ENCODE measurements around the gene XCR1.
"Not testable (repeated sequence)": the region's sequence is repeated elsewhere in the genome, so short reads cannot be mapped to it uniquely, and the experiment has no call there.

Gene XCR1, protein sequence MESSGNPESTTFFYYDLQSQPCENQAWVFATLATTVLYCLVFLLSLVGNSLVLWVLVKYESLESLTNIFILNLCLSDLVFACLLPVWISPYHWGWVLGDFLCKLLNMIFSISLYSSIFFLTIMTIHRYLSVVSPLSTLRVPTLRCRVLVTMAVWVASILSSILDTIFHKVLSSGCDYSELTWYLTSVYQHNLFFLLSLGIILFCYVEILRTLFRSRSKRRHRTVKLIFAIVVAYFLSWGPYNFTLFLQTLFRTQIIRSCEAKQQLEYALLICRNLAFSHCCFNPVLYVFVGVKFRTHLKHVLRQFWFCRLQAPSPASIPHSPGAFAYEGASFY

DNA sequence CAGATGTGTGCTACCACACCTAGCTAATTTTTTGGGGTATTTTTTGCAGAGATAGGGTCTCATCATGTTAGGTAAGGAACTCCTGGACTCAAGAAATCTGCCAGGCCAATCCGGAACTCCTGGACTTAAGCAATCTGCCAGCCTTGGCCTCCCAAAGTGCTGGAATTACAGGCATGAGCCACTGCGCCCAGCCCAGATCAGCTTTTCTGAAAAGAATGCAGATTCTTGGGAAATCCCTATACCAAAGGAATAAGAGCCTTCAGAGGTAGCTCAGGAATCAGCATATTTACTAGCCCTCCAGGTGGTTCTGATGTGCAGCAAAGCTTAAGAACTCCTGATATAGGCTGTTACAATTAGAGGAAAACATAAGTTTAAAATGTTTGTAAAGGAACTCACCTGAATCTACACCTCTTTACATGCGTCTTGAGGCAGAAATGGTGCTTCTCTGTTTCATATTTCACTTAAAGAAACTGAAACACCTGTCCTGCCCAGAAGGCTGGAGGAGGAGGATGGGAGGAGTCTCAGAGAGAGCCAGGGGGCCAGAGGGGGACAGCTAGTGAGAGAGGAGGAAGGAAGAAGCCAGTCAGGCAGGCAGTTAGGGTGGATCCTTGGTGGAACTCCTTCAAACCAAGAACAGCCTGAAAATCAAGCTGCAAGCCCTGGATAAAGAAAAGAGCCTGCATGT lies at the start of gene XCR1:
Gene XCR1 (minus strand): TSS at position 463 of the 685 bp plus-strand sequence. CDS start 5,536 bp downstream, outside the sequence.
- DNase-seq (ENCODE audit: low spot score): no peak

DNA sequence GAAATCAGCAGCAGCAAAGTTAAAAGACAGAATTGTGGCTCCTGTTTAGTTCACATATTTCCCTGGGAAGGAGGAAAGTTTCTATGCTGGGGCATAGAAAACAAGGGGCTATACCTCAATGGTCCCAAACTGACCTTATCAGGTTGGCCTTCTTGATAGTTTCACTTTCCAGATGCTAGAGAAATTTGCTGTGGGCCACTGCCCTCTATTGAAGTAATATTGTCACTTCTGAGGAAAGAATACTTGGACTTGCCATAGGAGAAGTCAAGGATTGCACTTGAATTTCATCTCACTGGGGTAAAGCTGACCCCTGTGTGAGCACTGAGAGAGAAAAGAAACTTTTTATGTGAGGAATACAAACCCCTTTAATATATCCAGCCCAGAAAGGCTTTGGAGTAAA lies 49.3 kb upstream of the XCR1 start:
- no peak for DNase-seq (ENCODE audit: low spot score)

DNA sequence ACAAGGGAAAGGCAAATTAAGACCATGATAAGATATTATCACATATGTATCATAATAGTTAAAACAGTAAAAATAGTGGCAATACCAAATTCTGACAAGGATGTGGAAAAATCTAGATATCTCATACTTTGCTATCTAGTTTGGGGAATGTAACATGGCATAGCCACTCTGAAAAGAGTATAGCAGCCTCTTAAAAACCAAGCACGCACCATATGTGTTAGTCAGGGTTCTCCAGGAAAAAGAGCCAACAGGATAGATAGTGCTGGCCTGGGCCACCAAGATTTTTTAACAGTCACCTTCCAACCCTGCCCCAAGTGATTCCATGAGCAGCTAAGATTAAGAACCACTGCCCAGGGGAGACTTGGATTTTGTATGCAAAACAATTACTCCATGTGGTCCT lies 48.5 kb upstream of the XCR1 start:
- no peak for DNase-seq (ENCODE audit: low spot score)

DNA sequence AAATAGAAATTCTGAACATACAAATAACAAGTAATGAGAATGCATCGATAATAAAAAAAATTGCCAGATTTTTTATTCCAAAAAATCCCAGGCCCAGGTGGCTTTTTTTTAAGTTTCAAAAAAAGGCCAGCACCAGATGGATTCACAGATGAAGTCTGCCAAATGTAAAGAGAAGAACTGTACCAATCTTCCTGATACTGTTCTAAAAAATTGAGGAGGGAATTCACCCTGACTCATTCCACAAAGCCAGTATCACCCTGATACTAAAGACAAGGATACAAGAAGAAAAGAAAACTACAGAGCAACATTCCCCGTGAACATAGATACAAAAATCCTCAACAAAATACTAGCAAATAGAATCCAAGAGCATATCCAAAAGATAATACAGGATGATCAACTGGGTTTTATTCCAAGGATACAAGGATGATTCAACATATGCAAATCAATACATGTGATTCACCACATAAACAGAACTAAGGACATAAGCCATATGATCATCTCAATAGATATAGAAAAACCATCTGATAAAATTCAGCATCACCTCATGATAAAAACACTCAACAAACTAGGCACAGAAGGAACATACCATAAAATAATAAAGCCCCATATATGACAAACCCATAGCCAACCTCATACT lies 44.1 kb upstream of the XCR1 start:
- no peak for DNase-seq (ENCODE audit: low spot score)

DNA sequence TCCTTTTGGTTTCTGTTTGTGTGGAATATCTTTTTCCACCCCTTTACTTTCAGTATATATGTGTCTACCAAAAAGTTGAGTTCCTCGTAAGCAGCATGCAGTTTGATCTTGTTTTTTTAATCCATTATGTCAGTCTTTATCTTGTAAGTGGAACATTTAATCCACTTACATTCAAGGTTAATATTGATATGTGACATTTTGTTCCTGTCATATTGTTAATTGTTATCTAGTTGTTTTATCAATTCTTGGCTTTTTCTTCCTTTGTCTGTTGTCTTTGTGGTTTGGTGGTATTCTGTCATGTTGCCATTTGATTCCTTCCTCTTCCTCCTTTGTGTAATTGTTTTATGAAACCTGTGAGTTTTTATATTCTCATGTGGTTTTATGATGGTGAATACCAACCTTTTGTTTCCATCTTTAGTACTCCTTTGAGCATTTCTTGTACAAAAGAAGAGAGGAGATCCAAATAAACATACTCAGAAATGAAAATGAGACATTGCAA lies 43.4 kb upstream of the XCR1 start:
- DNase-seq (ENCODE audit: low spot score): no peak

DNA sequence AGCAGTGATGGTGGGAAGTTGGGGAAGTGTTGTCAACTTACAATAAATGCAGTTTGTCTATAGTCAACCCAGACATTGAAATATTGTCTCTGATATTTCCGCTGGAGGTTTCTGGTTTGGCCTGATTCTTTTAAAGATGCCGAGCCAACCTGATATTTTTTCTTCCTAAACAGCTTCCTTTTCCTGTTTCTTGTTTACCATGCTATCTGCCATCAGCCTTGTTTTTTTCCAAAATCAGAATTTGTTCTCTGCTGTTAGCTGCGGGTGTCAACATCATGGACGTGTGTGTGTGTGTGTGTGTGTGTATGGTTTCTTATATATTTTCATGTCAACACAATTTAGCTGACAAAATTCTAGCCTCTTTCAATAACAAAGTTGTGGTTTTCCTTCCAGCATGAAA lies 41.2 kb upstream of the XCR1 start:
- no peak for DNase-seq (ENCODE audit: low spot score)

DNA sequence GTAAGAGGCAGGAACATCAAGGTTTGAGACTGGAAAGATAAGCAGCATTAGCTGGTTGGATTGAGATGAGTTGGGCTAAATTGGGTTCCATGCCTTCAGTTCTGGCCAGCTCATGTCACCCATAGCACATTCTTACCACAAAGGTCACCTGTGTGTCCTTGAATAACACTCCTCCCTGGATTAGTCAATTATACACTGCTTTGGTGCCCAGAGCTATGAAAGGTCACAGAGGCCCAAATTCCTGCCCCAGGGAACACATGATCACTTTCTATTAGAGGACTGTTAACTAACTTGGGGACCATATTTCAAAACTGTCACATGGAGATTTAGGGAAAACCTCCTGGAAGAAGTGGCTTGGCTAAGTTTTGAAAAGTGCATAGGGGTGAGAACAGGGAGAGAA lies 40.1 kb upstream of the XCR1 start:
- no peak for DNase-seq (ENCODE audit: low spot score)

DNA sequence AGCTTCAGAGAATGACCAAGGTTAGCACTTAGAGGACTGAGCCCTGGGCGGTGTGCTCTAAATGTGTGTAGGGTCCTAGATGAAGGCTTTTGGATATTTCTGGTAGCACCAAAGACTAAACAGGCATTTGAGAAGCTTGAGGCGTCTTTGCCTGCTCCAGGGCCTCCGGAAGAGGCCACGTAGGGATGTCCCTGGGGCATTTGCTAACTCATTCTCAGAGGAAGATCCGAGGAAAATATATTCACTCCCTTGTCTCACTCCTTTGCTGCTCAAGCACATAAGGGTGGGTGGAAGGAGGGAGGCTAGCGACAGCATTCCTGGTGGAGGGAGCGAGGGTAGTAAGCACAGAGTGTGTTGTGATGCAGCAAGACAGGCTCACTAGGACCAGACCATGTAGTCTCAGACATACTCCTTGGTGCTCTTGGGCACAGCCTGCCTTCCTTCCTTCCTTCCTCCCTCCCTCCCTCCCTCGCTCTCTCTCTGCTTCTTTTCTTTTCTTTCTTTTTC lies 38.5 kb upstream of the XCR1 start:
- DNase-seq (ENCODE audit: low spot score): no peak

DNA sequence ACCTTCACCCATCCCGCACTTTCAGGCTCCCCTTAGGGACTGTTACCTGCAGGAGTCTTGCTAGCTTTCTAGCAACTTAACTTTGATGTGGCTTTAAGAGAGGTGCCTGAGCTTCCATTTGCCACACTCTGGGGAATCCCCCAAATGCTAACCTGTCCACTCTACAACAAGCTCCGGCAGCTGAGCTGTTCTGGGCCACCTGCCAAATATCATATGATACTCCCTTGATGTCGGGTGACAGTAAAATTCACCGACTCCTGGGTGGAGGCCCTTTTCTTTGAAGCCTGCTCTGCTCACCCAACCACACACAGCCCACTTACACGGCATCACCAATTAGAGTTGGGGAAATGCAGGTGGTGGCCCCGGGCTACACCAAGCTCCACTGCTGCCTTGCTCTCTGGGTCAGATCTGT lies 38.0 kb upstream of the XCR1 start:
- no peak for DNase-seq (ENCODE audit: low spot score)

DNA sequence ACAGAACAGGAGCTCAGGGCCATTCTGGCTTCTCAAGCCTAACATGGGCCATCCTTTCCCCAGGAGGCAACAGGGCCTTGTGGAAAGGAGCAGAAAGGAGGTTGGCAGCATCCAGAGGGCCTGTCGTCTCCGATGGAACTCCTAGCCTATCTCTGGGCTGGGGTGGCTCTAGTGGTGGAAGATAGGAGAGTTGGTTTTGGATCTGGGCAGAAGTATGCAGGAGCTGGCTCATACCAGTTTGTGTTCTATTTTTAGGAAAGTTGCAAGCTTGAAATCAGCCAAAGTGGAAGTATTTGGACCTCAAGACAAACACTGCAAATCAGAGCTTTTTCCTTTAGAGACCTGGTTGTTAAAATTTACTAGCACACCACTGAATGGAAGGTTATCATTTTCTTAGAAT lies 35.4 kb upstream of the XCR1 start:
- no peak for DNase-seq (ENCODE audit: low spot score)

DNA sequence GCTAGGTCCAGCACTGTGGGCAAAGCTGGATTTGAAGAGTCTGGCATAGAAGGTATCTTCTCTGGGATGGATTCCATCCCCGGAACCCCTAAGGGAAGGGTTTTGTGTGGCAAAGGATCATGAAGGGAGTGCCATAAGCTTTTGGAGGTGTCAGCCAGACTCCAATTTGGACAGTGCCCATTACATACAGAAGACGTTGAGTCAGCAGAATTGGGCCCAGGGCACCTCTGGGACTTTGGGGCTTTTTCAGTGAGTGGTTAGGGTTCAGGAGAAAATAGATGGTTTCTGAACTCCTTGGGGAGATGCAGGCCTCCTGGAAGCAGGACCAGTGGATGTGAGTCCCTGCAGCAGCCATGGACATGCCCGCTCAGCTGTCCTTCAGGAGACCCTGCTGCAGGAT lies 34.6 kb upstream of the XCR1 start:
- DNase-seq (ENCODE audit: low spot score): no peak

DNA sequence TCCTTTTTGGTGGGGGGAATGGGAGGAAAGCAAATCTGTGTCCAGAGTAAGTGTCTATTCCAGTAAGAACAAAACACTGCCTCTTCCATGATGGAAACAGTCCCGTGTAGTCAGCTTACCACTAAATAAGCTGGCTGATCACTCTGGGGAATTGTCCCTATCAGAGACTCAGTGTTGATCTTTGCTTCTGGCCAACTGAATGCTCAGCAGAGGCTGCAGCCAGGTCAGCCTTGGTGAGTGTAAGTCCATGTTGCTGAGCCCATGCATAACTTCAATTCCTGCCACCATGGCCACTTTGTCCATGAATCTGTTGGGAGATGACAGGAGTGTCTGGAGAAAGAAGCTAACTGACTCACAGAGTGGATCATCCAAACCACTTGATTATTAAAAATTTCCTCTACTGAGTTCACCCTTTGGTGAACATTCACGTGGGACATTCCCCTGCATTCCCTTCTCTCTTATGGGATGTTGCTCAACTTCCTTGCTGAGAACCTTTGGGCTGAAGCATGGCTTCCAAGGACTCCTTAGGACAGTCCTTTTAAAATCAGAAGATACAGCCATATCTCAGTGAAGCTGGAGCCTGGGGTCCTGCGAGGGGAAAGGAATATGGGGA lies 33.9 kb upstream of the XCR1 start:
- no peak for DNase-seq (ENCODE audit: low spot score)

DNA sequence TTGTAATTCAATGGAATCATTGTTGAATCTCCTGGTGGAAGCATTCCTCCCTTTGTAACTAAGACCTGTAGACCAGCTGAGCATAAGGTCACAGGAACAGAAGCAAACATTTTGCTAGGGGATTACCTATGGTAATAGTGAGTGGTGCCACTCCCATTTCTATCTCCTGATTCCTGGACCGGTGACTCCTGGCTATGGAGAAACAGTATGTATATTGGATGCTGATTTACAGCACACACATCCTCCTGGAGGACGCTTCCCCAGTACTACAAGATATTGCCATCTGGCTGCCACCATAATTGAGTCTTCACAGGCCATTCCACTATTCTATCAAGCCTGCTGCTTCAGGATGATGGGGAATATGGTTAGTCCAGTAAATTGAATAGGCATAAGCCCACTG lies 33.3 kb upstream of the XCR1 start:
- DNase-seq (ENCODE audit: low spot score): no peak

DNA sequence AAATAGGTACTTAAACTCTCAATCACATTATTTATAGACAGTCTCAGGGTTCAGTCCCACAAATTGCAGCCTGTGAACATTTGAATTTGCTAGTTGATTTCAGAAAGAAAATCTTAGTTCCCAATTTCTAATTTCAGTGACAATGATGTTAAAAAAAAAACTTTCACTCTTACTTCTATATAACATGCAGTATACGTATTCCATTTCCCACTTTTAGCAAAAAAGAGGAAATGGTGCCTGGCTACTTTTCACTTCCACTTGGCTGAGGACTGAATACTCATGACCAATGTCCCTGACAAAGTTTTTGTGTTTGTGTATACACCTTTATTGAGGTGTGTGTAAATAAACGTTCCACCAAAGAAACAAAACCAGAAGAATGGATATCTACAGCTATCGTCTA lies 32.1 kb upstream of the XCR1 start:
- DNase-seq (ENCODE audit: low spot score): no peak

DNA sequence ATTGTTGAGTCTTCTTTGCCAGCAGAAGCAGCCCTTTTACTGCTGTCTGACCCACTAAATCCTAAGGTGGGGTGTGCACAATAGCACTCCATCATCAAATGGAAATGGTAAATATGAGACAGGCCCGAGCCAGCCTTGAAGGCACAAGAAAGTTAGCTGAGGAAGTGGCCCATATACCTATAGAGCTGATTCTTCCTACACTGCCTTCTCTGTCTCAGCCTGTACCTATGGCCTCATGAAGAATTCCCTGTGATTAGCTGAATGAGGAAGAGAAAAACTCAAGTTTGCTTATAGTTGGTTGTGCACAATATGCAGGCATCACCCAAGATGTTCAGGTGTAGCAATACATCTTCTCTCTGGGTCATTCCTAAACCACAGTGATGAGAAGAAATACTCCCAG lies 31.7 kb upstream of the XCR1 start:
- DNase-seq (ENCODE audit: low spot score): no peak

DNA sequence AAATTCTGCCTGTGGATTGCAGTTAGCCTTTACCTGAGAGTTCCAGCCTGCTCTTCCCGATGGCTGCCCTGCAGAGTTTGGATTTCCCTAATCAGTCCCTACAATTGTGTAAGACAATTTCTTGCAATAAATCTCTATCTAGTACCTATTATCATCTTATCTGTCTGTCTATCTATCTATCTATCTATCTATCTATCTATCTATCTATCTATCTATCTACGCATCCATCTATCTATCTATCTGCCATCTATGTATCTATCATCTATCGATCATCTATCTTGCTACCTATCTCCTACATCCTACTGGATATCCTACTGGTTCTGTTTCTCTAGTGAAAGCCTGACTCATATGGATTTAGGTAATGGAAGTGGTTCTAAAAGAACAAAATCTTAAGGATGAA lies 30.4 kb upstream of the XCR1 start:
- DNase-seq (ENCODE audit: low spot score): no peak

DNA sequence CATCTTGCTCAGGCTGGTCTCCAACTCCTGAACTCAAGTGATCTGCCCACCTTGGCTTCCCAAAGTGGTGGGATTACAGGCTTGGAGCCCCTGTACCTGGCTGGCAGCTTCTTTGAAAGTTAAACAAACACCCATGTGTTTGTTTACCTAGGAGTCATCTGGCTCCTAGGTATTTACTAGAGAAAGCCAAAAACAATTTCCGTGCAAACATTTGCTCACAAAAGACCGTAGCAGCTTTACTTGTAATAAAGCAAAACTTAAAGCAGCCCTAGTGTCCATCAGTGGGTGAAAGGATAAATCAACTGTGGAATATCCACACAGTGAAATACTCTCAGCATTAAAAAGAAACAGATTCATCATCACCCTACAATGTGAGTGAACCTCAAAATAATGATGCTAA lies 29.4 kb upstream of the XCR1 start:
- DNase-seq (ENCODE audit: low spot score): no peak

DNA sequence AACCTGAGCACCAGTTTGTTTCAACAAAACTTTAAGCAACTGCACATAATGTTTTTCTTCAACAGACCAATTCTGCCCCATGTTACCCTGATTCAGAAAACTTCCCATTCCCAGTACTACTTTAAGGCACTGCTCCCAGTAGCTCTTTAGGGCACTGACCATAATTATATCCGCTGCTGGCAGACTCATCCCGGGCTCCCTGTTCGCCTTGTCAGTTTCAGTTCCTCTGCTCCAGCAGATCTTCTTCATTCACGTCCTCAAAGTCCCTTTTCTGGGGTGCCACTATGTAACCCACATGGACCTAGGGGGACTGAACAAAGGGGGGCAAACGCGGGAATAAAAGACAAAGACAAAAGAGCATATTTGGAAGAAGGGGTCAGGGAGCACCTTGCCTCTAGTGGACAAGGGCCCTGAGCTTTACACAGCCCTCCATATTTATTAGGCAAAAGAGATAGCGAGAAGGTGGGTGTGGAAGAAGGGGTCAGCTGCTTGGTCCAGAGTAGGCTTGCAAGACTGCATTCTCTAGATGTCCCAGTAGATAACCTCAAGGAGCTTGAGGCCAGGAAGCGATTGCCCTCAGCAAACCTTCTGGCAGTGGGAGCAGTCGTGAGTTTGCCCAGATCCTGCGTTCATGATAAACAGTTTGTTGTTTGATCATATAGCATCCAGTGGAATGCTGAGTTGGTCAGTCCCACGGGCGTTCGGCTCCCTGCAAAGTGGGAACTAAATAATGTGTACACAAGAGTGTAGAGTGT lies 26.7 kb upstream of the XCR1 start:
- DNase-seq (ENCODE audit: low spot score): not testable (repeated sequence)

DNA sequence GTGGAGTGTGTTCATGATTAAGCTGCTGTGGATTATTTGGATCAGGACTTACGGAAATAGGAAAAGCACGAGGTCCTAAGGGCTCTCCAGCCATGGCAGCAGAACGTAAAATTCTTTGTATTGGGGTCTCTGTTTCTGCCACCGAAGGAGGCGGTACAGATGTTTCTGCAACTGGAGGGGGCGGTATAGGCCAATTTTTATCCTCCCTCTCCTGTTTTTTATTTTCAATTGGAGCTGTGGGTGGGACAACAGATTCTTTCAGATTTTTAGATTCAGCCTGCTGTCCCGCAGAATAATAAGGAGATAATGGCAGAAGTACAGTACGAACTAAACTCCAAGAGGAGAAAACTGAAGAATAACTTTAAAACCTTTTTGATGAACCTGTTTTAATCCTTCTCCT lies 26.0 kb upstream of the XCR1 start:
- not testable (repeated sequence) for DNase-seq (ENCODE audit: low spot score)

DNA sequence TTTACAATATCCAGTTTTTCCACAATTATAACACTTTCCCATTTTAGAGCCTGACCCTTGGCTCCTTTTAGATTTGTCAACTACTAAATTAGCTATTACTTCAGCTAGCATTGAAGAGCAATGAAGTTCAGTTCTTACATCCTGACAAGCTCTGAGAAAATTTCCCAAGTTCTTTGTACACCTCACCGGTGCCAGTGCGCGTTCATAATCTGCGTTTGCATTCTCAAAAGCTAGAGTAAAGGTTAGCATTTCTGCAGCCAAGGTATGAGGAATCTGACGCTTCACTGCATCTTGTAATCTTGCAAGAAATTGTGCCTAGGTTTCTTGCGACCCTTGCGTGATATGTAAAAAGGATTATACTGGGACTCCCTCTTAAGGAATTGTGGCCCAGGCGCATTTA lies 25.2 kb upstream of the XCR1 start:
- DNase-seq (ENCODE audit: low spot score): no peak

DNA sequence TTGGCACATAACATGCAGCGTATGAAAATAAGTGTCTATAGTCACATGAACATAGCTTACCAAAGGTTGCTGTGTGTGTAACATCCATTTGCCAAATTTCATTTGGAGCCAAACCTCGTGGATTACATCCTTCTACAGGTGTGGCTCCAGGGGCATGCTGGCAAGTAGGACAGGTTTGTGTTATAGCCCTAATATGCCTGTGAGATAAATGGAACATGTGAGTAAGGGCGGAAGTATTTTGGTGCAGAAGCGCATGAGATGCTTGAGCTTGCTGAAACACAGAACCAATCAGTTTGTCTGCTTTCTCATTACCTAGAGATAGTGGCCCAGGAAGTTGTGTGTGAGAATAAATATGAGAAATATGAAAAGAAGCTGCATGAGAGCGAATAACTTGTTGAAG lies 21.8 kb upstream of the XCR1 start:
- DNase-seq (ENCODE audit: low spot score): no peak

DNA sequence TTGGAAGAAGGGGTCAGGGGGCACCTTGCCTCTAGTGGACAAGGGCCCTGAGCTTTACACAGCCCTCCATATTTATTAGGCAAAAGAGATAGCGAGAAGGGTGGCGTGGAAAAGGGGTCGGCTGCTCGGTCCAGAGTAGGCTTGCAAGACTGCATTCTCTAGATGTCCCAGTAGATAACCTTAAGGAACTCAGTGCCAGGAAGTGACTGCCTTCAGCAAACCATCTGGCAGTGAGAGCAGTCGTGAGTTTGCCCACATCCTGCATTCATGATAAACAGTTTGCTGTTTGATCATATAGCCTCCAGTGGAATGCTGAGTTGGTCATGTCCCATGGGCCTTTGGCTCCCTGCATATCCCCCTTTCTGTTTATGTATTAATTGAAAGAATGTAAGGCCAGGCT lies 18.9 kb upstream of the XCR1 start:
- not testable (repeated sequence) for DNase-seq (ENCODE audit: low spot score)

All from D341Med (cell line).